K562 (cell line): ENCODE results near the gene ANKRD65. TPM values are rescaled to one million over a fixed set of nuclear protein-coding genes. Genes with fewer than 3 reads are reported as not detected.
A peak's percentile ranks its signal among the peaks of the same experiment; 100 is the strongest.

Experiments
- ATF2 ChIP-seq: sonication (generic); formaldehyde crosslinking; IDR thresholded peaks from 2 replicates; pipeline ENCODE4 v1.8.1; 2022; ENCODE audit warnings: missing genetic modification reagents
- CREB3L1 ChIP-seq: fragments of 450-650 bp; IDR thresholded peaks from 2 replicates; pipeline ENCODE4 v1.6.1; 2014; ENCODE audit warnings: low read depth, mild to moderate bottlenecking, moderate library complexity, borderline replicate concordance
- E2F5 ChIP-seq: sonication (generic); formaldehyde crosslinking; IDR thresholded peaks from 2 replicates; pipeline ENCODE4 v1.8.0; 2022; ENCODE audit warnings: mild to moderate bottlenecking, missing genetic modification reagents
- FOXJ2 ChIP-seq: fragments of 200-800 bp; sonication (Bioruptor generic); IDR thresholded peaks from 2 replicates; pipeline ENCODE4 v1.6.1; 2016; ENCODE audit warnings: missing genetic modification characterization, missing compliant biosample characterization
- FOXK2 ChIP-seq, 2 experiments: fragments of 450-650 bp; IDR thresholded peaks in 1 of 2; conservative IDR thresholded peaks in 1 of 2; 2 replicates each; pipeline ENCODE4 v1.6.1; 2016; ENCODE audit warnings: low read depth in 2 of 2, mild to moderate bottlenecking in 1 of 2
- GABPA ChIP-seq: fragments of 200-800 bp; sonication (Bioruptor generic); conservative IDR thresholded peaks from 2 replicates; pipeline ENCODE4 v1.6.1; 2016; ENCODE audit warnings: low read depth, missing genetic modification characterization, missing compliant biosample characterization
- GATA2 ChIP-seq: sonication (generic); formaldehyde crosslinking; IDR thresholded peaks from 2 replicates; pipeline ENCODE4 v1.4.0; 2020; ENCODE audit warnings: mild to moderate bottlenecking, missing genetic modification reagents
- MLX ChIP-seq, 2 experiments: fragments of 450-650 bp in 1 of 2; sonication (generic) in 1 of 2; formaldehyde crosslinking; conservative IDR thresholded peaks; 2 replicates each; pipeline versions ENCODE4 v1.4.0 to v1.8.1; 2020 to 2022; ENCODE audit warnings: mild to moderate bottlenecking in 1 of 2, missing genetic modification reagents in 1 of 2
- MXI1 ChIP-seq: IDR thresholded peaks from 2 replicates; pipeline ENCODE4 v1.6.1; 2011; ENCODE audit warnings: low read depth, mild to moderate bottlenecking, improper control_type of control experiment, low read length
- NCOR1 ChIP-seq: fragments of 450-650 bp; IDR thresholded peaks from 2 replicates; pipeline ENCODE4 v1.6.1; 2016; ENCODE audit warnings: mild to moderate bottlenecking, moderate library complexity
- RBM39 ChIP-seq: fragments of 200-400 bp; formaldehyde crosslinking; optimal IDR thresholded peaks from 2 replicates; pipeline ENCODE3; 2018; ENCODE audit warnings: low read depth, low read length
- TOE1 ChIP-seq, 2 experiments: fragments of 450-650 bp in 1 of 2; sonication (generic) in 1 of 2; formaldehyde crosslinking in 1 of 2; IDR thresholded peaks; 2 replicates each; pipeline versions ENCODE4 v1.7.1 to v1.8.0; 2016 to 2022; ENCODE audit warnings: borderline replicate concordance in 2 of 2, mild to moderate bottlenecking in 2 of 2, antibody characterized with exemption in 1 of 2, inconsistent platforms in 1 of 2, low read depth in 1 of 2, missing genetic modification reagents in 1 of 2, moderate library complexity in 1 of 2
- ZNF134 ChIP-seq: fragments of 250-450 bp; sonication (Bioruptor Pico); conservative IDR thresholded peaks from 2 replicates; pipeline ENCODE4 v1.4.0; 2020
- ZNF175 ChIP-seq: fragments of 200-800 bp; sonication (Bioruptor generic); IDR thresholded peaks from 2 replicates; pipeline ENCODE4 v1.6.1; 2016; ENCODE audit warnings: low read depth, mild to moderate bottlenecking, missing genetic modification characterization, missing compliant biosample characterization
- ZNF384 ChIP-seq: IDR thresholded peaks from 2 replicates; pipeline ENCODE4 v1.6.1; 2012; ENCODE audit warnings: low read depth, low read length, improper control_type of control experiment
- ZNF639 ChIP-seq, 2 experiments: fragments of 200-800 bp in 1 of 2; sonication (Bioruptor generic) in 1 of 2; sonication (generic) in 1 of 2; formaldehyde crosslinking in 1 of 2; IDR thresholded peaks in 1 of 2; conservative IDR thresholded peaks in 1 of 2; 2 replicates each; pipeline versions ENCODE4 v1.5.0 to v1.6.1; 2016 to 2020; ENCODE audit warnings: missing compliant biosample characterization in 1 of 2, missing genetic modification characterization in 1 of 2, missing genetic modification reagents in 1 of 2
- ZNF79 ChIP-seq: fragments of 250-450 bp; sonication (Bioruptor Pico); IDR thresholded peaks from 2 replicates; pipeline ENCODE4 v1.4.0; 2020; ENCODE audit warnings: low read depth, mild to moderate bottlenecking, moderate library complexity
- ZNF830 ChIP-seq: fragments of 250-450 bp; sonication (Bioruptor Pico); IDR thresholded peaks from 2 replicates; pipeline ENCODE4 v1.5.0; 2021; ENCODE audit warnings: mild to moderate bottlenecking
- polyA plus RNA-seq, 8 experiments: library from polyadenylated mRNA; depleted of rRNA in 4 of 8; stranded (reverse) in 5 of 8; unstranded in 3 of 8; fragments of >200 nt; fragmentation: Nextera tagmentation in 2 of 8; fragmentation: Illumina TruSeq in 1 of 8; extraction: Ambion mirVana in 2 of 8; extraction: Trizol in 1 of 8; gene quantifications; 2 replicates each; pipeline versions ENCODE4 v1.2.1 to v1.2.3, GENCODE V29; 2011 to 2014; ENCODE audit warnings: inconsistent platforms in 1 of 8, missing spikeins in 1 of 8
- total RNA-seq, 7 experiments: library from RNA; depleted of rRNA in 6 of 7; stranded (reverse); fragments of >200 nt in 6 of 7; fragmentation: Illumina TruSeq in 2 of 7; extraction: Trizol in 2 of 7; gene quantifications; 2 replicates each; pipeline versions ENCODE4 v1.2.1 to v1.2.3, GENCODE V29; 2011 to 2021; ENCODE audit warnings: low replicate concordance in 1 of 7

The ANKRD65 gene
- total and polyA plus RNA-seq, 9 of the 15 experiments (the other 6 are each of a cell fraction or from before 2014, with no cell fraction given): not detected

GRCh38 chr1:1399187-1399871, 21.7 kb downstream of the ANKRD65 start, which contains the start of gene CCNL2 (continued):
- TF ChIP-seq CREB3L1 (peak; percentile 71; the same call in 1 of the 2 replicates), FOXK2 (conservative IDR thresholded peaks at IDR 0.05 in 1 of 2, IDR thresholded peaks at IDR 0.05 in 1 of 2; ENCODE audit: low read depth in 2 of 2) (peak; percentile 61 to 78; a peak in 3 of 4 replicates), FOXJ2 (tag) (no peak), TOE1 (IDR thresholded peaks at IDR 0.05; ENCODE audit: borderline replicate concordance) (0 out of 2 replicates have a peak, but pooled peaks have one; percentile 50), TOE1 (CRISPR knock-in tag; IDR thresholded peaks at IDR 0.05; ENCODE audit: borderline replicate concordance, low read depth) (peak; percentile 92), MLX (CRISPR knock-in tag; conservative IDR thresholded peaks at IDR 0.05) (0 out of 4 replicates have a peak, but pooled peaks of 1 of the 2 experiments have one; percentile 9), GABPA (tag) (peak; percentile 97), MXI1 (peak; percentile 84; the same call in 1 of the 2 replicates), ATF2 (CRISPR knock-in tag) (no peak), ZNF639 (CRISPR knock-in tag; conservative IDR thresholded peaks at IDR 0.05 in 1 of 2, IDR thresholded peaks at IDR 0.05 in 1 of 2) (peak in 1 of 2 experiments; percentile 92; a peak in 2 of 4 replicates), E2F5 (CRISPR knock-in tag) (0 out of 2 replicates have a peak, but pooled peaks have one; percentile 54), ZNF384 (no peak), GATA2 (CRISPR knock-in tag) (no peak), RBM39 (no peak), ZNF830 (CRISPR knock-in tag) (no peak; the same call in 1 of the 2 replicates), NCOR1 (no peak), ZNF134 (CRISPR knock-in tag) (no peak), ZNF175 (no peak), ZNF79 (CRISPR knock-in tag) (no peak)
